ENCODE measurements around the gene CETP. TPM values are rescaled to one million over a fixed set of nuclear protein-coding genes. Genes with fewer than 3 reads are reported as not detected.

The CETP gene
- total and polyA plus RNA-seq, 2 of the 13 experiments (the other 11 are each of a cell fraction or from before 2014, with no cell fraction given) = 0.31 to 9.8 TPM

DNA sequence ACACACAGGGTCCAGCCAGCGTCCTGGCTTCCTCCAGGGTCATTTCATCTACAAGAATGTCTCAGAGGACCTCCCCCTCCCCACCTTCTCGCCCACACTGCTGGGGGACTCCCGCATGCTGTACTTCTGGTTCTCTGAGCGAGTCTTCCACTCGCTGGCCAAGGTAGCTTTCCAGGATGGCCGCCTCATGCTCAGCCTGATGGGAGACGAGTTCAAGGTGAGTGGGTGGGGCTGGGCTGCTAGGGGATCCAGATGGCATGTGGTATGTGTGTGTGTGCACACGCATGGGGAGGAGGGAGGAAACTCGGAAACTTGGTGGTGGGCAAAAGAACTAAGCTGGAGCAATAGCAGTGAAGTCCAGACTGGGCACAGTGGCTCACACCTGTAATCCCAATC is 11.5 kb downstream of the CETP start (continued):
- TF ChIP-seq, protein P1, sequence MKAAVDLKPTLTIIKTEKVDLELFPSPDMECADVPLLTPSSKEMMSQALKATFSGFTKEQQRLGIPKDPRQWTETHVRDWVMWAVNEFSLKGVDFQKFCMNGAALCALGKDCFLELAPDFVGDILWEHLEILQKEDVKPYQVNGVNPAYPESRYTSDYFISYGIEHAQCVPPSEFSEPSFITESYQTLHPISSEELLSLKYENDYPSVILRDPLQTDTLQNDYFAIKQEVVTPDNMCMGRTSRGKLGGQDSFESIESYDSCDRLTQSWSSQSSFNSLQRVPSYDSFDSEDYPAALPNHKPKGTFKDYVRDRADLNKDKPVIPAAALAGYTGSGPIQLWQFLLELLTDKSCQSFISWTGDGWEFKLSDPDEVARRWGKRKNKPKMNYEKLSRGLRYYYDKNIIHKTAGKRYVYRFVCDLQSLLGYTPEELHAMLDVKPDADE (CRISPR knock-in tag; IDR thresholded peaks at IDR 0.05) = no peak
- peak; percentile 75; the same call in 1 of the 2 replicates for TF ChIP-seq HOMEZ (CRISPR knock-in tag; IDR thresholded peaks at IDR 0.05; ENCODE audit: low read depth)
- 0 out of 2 replicates have a peak, but pooled peaks have one; percentile 30 for TF ChIP-seq AKAP8 (CRISPR knock-in tag; IDR thresholded peaks at IDR 0.05)
- no peak for TF ChIP-seq JUN (CRISPR knock-in tag; IDR thresholded peaks at IDR 0.05)
- TF ChIP-seq KLF6 (CRISPR knock-in tag; IDR thresholded peaks at IDR 0.05) = 0 out of 2 replicates have a peak, but pooled peaks have one; percentile 37
- peak; percentile 37; the same call in 1 of the 2 replicates for TF ChIP-seq ZBTB7B (CRISPR knock-in tag; IDR thresholded peaks at IDR 0.05)
- peak; percentile 37; the same call in 1 of the 2 replicates for TF ChIP-seq KDM2A (CRISPR knock-in tag; IDR thresholded peaks at IDR 0.05; ENCODE audit: borderline replicate concordance, low read depth)
- no peak for TF ChIP-seq ZNF768 (CRISPR knock-in tag; IDR thresholded peaks at IDR 0.05)
- TF ChIP-seq RNF219 (CRISPR knock-in tag; IDR thresholded peaks at IDR 0.05) = no peak
- peak; percentile 94 for TF ChIP-seq SP5 (CRISPR knock-in tag; IDR thresholded peaks at IDR 0.05; ENCODE audit: borderline replicate concordance, low read depth)
- 0 out of 2 replicates have a peak, but pooled peaks have one; percentile 13 for TF ChIP-seq NR2F6 (IDR thresholded peaks at IDR 0.05)
- TF ChIP-seq NR2F6 (CRISPR knock-in tag; IDR thresholded peaks at IDR 0.05) = peak; percentile 74
- no peak for TF ChIP-seq TRAFD1 (CRISPR knock-in tag; IDR thresholded peaks at IDR 0.05; ENCODE audit: borderline replicate concordance)
- TF ChIP-seq HDAC2 (CRISPR knock-in tag; IDR thresholded peaks at IDR 0.05) = peak; percentile 55; the same call in 1 of the 2 replicates
- TF ChIP-seq ATF1 (CRISPR knock-in tag; IDR thresholded peaks at IDR 0.05) = no peak
- TF ChIP-seq ZBTB38 (CRISPR knock-in tag; IDR thresholded peaks at IDR 0.05) = peak; percentile 49; the same call in 1 of the 2 replicates
- peak; percentile 41; the same call in 1 of the 2 replicates for TF ChIP-seq ELF3 (CRISPR knock-in tag; IDR thresholded peaks at IDR 0.05)
- TF ChIP-seq ZKSCAN5 (CRISPR knock-in tag; IDR thresholded peaks at IDR 0.05) = no peak
- peak; percentile 61; the same call in 1 of the 2 replicates for TF ChIP-seq ZNF644 (CRISPR knock-in tag; IDR thresholded peaks at IDR 0.05; ENCODE audit: low read depth)
- peak; percentile 80 for TF ChIP-seq BCL6 (CRISPR knock-in tag; IDR thresholded peaks at IDR 0.05)
- TF ChIP-seq SMARCC2 (IDR thresholded peaks at IDR 0.05) = no peak
- TF ChIP-seq SOX6 (IDR thresholded peaks at IDR 0.05) = no peak
- TF ChIP-seq SOX6 (CRISPR knock-in tag; IDR thresholded peaks at IDR 0.05) = 0 out of 2 replicates have a peak, but pooled peaks have one; percentile 25
- TF ChIP-seq ZNF761 (CRISPR knock-in tag; conservative IDR thresholded peaks at IDR 0.05) = no peak
- TF ChIP-seq ZNF749 (CRISPR knock-in tag; IDR thresholded peaks at IDR 0.05; ENCODE audit: borderline replicate concordance) = no peak
- TF ChIP-seq ZNF788 (CRISPR knock-in tag; IDR thresholded peaks at IDR 0.05; ENCODE audit: borderline replicate concordance) = peak; percentile 42; the same call in 1 of the 2 replicates
